ENCODE results near the gene FHIP2A.

Gene FHIP2A

GRCh38 chr10:114862456-114862855, 40.9 kb downstream of the FHIP2A start:
- ChIA-PET POLR2A (no interaction called here), CTCF (interaction anchor here (0.6 to 2.2 kb wide), 2 partner anchors 15 to 77 kb away, joined by 3 to 11 read pairs; no protein-coding TSS in a partner anchor)
- no peak overlapping the region for H3K4me3 ChIP-seq (ENCODE audit: low read depth, low read length)
- no peaks in the 10 kb centered on the region for H3K4me1 ChIP-seq (ENCODE audit: control insufficient read depth, insufficient read depth, low read length)
- H3K36me3 ChIP-seq (ENCODE audit: control insufficient read depth in 2 of 2, insufficient read depth in 1 of 2, low read length in 2 of 2), result peaks cover 38 to 42% of the 10 kb centered on the region in 2 experiments
- H3K27ac ChIP-seq (ENCODE audit: extremely low read depth, low read depth, low read length), result no peak overlapping the region
- no peaks in the 10 kb centered on the region for H3K9me3 ChIP-seq (ENCODE audit: control insufficient read depth, insufficient read depth, low read depth, low read length)
- TF ChIP-seq ZNF155 (tag by site-specific recombination; IDR thresholded peaks at IDR 0.05), result no peak
- no peak for TF ChIP-seq ZNF114 (tag by site-specific recombination; IDR thresholded peaks at IDR 0.05)
- TF ChIP-seq, protein P1, sequence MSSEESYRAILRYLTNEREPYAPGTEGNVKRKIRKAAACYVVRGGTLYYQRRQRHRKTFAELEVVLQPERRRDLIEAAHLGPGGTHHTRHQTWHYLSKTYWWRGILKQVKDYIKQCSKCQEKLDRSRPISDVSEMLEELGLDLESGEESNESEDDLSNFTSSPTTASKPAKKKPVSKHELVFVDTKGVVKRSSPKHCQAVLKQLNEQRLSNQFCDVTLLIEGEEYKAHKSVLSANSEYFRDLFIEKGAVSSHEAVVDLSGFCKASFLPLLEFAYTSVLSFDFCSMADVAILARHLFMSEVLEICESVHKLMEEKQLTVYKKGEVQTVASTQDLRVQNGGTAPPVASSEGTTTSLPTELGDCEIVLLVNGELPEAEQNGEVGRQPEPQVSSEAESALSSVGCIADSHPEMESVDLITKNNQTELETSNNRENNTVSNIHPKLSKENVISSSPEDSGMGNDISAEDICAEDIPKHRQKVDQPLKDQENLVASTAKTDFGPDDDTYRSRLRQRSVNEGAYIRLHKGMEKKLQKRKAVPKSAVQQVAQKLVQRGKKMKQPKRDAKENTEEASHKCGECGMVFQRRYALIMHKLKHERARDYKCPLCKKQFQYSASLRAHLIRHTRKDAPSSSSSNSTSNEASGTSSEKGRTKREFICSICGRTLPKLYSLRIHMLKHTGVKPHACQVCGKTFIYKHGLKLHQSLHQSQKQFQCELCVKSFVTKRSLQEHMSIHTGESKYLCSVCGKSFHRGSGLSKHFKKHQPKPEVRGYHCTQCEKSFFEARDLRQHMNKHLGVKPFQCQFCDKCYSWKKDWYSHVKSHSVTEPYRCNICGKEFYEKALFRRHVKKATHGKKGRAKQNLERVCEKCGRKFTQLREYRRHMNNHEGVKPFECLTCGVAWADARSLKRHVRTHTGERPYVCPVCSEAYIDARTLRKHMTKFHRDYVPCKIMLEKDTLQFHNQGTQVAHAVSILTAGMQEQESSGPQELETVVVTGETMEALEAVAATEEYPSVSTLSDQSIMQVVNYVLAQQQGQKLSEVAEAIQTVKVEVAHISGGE (tag by site-specific recombination; conservative IDR thresholded peaks at IDR 0.05; ENCODE audit: low read depth), result no peak
- no peak for TF ChIP-seq ZSCAN23 (tag by site-specific recombination; IDR thresholded peaks at IDR 0.05)
- TF ChIP-seq OVOL3 (tag by site-specific recombination; IDR thresholded peaks at IDR 0.05), result no peak

- POLR2A ChIA-PET, result no interaction called here
- CTCF ChIA-PET, result interaction anchor here (0.5 to 1.7 kb wide), 4 partner anchors 10 to 317 kb away, joined by 3 to 13 read pairs (median 3); no protein-coding TSS in a partner anchor
- no peak for TF ChIP-seq ZSCAN16 (tag by site-specific recombination; IDR thresholded peaks at IDR 0.05)
- TF ChIP-seq ZNF48 (tag by site-specific recombination; IDR thresholded peaks at IDR 0.05), result no peak
- peak; percentile 93 for TF ChIP-seq ZNF558 (tag by site-specific recombination; IDR thresholded peaks at IDR 0.05)
- TF ChIP-seq IKZF3 (tag by site-specific recombination; IDR thresholded peaks at IDR 0.05), result no peak
- H3K27ac ChIP-seq (ENCODE audit: extremely low read depth, low read depth, low read length), result no peak overlapping the region
- H3K36me3 ChIP-seq (ENCODE audit: control insufficient read depth in 2 of 2, insufficient read depth in 1 of 2, low read length in 2 of 2), result peaks cover 12 to 16% of the 10 kb centered on the region in 2 experiments
- H3K9me3 ChIP-seq (ENCODE audit: control insufficient read depth, insufficient read depth, low read depth, low read length), result no peaks in the 10 kb centered on the region
- 0 out of 2 replicates have a peak, but pooled peaks cover 4% of the 10 kb centered on the region for H3K4me1 ChIP-seq (ENCODE audit: control insufficient read depth, insufficient read depth, low read length)
- H3K4me3 ChIP-seq (ENCODE audit: low read depth, low read length), result no peak overlapping the region
Measured at GRCh38 chr10:114867365-114867764, 45.8 kb downstream of the FHIP2A start.

GRCh38 chr10:114868870-114869519, 47.4 kb downstream of the FHIP2A start:
- ChIA-PET CTCF (interaction anchor here (0.6 to 3.8 kb wide), 7 partner anchors 8 to 565 kb away, joined by 3 to 28 read pairs (median 4); partner anchors contain the start of gene FHIP2A), POLR2A (no interaction called here)
- Histone ChIP-seq H3K9me3 (ENCODE audit: control insufficient read depth, insufficient read depth, low read depth, low read length) (no peaks in the 10 kb centered on the region), H3K36me3 (ENCODE audit: control insufficient read depth in 2 of 2, insufficient read depth in 1 of 2, low read length in 2 of 2) (peaks cover 8 to 9% of the 10 kb centered on the region in 2 experiments), H3K4me1 (ENCODE audit: control insufficient read depth, insufficient read depth, low read length) (0 out of 2 replicates have a peak, but pooled peaks cover 4% of the 10 kb centered on the region), H3K4me3 (ENCODE audit: low read depth, low read length) (no peak overlapping the region), H3K27ac (ENCODE audit: extremely low read depth, low read depth, low read length) (no peak overlapping the region)
- TF ChIP-seq HOXC10 (CRISPR knock-in tag; IDR thresholded peaks at IDR 0.05), result no peak
- no peak for TF ChIP-seq BCL11B (tag by site-specific recombination; IDR thresholded peaks at IDR 0.05; ENCODE audit: low read depth)

- ChIA-PET POLR2A (no interaction called here), CTCF (interaction anchor here (1.2 to 3.8 kb wide), 5 partner anchors 10 to 566 kb away, joined by 4 to 28 read pairs (median 4); partner anchors contain the start of gene FHIP2A)
- H3K36me3 ChIP-seq (ENCODE audit: control insufficient read depth in 2 of 2, insufficient read depth in 1 of 2, low read length in 2 of 2), result peaks cover 3 to 4% of the 10 kb centered on the region in 2 experiments
- no peak overlapping the region for H3K27ac ChIP-seq (ENCODE audit: extremely low read depth, low read depth, low read length)
- H3K4me1 ChIP-seq (ENCODE audit: control insufficient read depth, insufficient read depth, low read length), result 0 out of 2 replicates have a peak, but pooled peaks cover 4% of the 10 kb centered on the region
- H3K9me3 ChIP-seq (ENCODE audit: control insufficient read depth, insufficient read depth, low read depth, low read length), result no peaks in the 10 kb centered on the region
- no peak overlapping the region for H3K4me3 ChIP-seq (ENCODE audit: low read depth, low read length)
- TF ChIP-seq GLI4 (tag by site-specific recombination; IDR thresholded peaks at IDR 0.05), result no peak
- TF ChIP-seq ZNF114 (tag by site-specific recombination; IDR thresholded peaks at IDR 0.05), result no peak
- TF ChIP-seq, protein P2, sequence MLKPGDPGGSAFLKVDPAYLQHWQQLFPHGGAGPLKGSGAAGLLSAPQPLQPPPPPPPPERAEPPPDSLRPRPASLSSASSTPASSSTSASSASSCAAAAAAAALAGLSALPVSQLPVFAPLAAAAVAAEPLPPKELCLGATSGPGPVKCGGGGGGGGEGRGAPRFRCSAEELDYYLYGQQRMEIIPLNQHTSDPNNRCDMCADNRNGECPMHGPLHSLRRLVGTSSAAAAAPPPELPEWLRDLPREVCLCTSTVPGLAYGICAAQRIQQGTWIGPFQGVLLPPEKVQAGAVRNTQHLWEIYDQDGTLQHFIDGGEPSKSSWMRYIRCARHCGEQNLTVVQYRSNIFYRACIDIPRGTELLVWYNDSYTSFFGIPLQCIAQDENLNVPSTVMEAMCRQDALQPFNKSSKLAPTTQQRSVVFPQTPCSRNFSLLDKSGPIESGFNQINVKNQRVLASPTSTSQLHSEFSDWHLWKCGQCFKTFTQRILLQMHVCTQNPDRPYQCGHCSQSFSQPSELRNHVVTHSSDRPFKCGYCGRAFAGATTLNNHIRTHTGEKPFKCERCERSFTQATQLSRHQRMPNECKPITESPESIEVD (tag by site-specific recombination; IDR thresholded peaks at IDR 0.05), result no peak
- TF ChIP-seq, protein P3, sequence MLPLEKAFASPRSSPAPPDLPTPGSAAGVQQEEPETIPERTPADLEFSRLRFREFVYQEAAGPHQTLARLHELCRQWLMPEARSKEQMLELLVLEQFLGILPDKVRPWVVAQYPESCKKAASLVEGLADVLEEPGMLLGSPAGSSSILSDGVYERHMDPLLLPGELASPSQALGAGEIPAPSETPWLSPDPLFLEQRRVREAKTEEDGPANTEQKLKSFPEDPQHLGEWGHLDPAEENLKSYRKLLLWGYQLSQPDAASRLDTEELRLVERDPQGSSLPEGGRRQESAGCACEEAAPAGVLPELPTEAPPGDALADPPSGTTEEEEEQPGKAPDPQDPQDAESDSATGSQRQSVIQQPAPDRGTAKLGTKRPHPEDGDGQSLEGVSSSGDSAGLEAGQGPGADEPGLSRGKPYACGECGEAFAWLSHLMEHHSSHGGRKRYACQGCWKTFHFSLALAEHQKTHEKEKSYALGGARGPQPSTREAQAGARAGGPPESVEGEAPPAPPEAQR (tag by site-specific recombination; IDR thresholded peaks at IDR 0.05), result no peak
- TF ChIP-seq, protein P4, sequence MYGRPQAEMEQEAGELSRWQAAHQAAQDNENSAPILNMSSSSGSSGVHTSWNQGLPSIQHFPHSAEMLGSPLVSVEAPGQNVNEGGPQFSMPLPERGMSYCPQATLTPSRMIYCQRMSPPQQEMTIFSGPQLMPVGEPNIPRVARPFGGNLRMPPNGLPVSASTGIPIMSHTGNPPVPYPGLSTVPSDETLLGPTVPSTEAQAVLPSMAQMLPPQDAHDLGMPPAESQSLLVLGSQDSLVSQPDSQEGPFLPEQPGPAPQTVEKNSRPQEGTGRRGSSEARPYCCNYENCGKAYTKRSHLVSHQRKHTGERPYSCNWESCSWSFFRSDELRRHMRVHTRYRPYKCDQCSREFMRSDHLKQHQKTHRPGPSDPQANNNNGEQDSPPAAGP (tag by site-specific recombination; IDR thresholded peaks at IDR 0.05), result no peak
Measured at GRCh38 chr10:114869520-114869892, 47.9 kb downstream of the FHIP2A start.

Measured in HEK293 (cell line).